IMR-90 (cell line): ENCODE measurements around the gene FBXL7. TPM values are rescaled to one million over a fixed set of nuclear protein-coding genes. Genes with fewer than 3 reads are reported as not detected.

Experiments used
- ATAC-seq: fragments of 200-7000 bp; cut with Tn5 transposase; 2 replicates; pipeline ENCODE4 v1.9.1; 2020; ENCODE audit warnings: low read depth, mild to moderate bottlenecking, moderate library complexity
- BruUV-seq: library from RNA; stranded (reverse); fragments of 400-500 nt; replicated peaks from 2 replicates; lab custom pipeline; 2021; lab: Mats Ljungman, UMichigan
- CTCF ChIA-PET: fragments of 300-600 bp; formaldehyde crosslinking; extraction: SDS; loops from one replicate; lab custom pipeline; 2021; ENCODE audit warnings: antibody characterized with exemption; lab: Yijun Ruan, JAX
- POLR2A ChIA-PET: fragments of 300-600 bp; sonication (Branson Sonifier 250); formaldehyde crosslinking; loops from one replicate; lab custom pipeline; 2022; ENCODE audit warnings: antibody characterized with exemption; ENCODE audit not compliant: unreplicated experiment; lab: Charles Lee
- DNase-seq: peaks from one replicate; pipeline ENCODE4 v3.0.0; 2013
- H2AFZ ChIP-seq: replicated peaks from 2 replicates; pipeline ENCODE3; 2013; ENCODE audit warnings: low read length, mild to moderate bottlenecking; ENCODE audit not compliant: poor library complexity
- H2AK5ac ChIP-seq: 2 replicates; pipeline ENCODE4 v1.6.1; 2013; ENCODE audit warnings: low read depth, low read length, inconsistent platforms
- H2AK9ac ChIP-seq: replicated peaks from 2 replicates; pipeline ENCODE3; 2013; ENCODE audit warnings: mild to moderate bottlenecking, low read depth, low read length, moderate library complexity; ENCODE audit not compliant: poor library complexity
- H2BK120ac ChIP-seq: 2 replicates; pipeline ENCODE4 v1.6.1; 2013; ENCODE audit warnings: low read depth, low read length, inconsistent platforms
- H2BK15ac ChIP-seq: 3 replicates; pipeline ENCODE4 v1.6.1; 2013; ENCODE audit warnings: low read depth, low read length, inconsistent platforms
- H2BK20ac ChIP-seq: 2 replicates; pipeline ENCODE4 v1.6.1; 2013; ENCODE audit warnings: low read depth, mild to moderate bottlenecking, inconsistent platforms, low read length, moderate library complexity
- H2BK5ac ChIP-seq: 2 replicates; pipeline ENCODE4 v1.6.1; 2013; ENCODE audit warnings: mild to moderate bottlenecking, low read depth, low read length, inconsistent platforms; ENCODE audit not compliant: poor library complexity, severe bottlenecking
- H3K14ac ChIP-seq: replicated peaks from 2 replicates; pipeline ENCODE4 v1.6.1; 2013; ENCODE audit warnings: low read depth, low read length, inconsistent platforms
- H3K18ac ChIP-seq: 2 replicates; pipeline ENCODE4 v1.6.1; 2013; ENCODE audit warnings: low read depth, low read length, control low read depth
- H3K23ac ChIP-seq: 2 replicates; pipeline ENCODE4 v1.6.1; 2013; ENCODE audit warnings: low read depth, low read length, inconsistent platforms
- H3K27ac ChIP-seq: 2 replicates; pipeline ENCODE4 v1.5.1; 2013; ENCODE audit warnings: mild to moderate bottlenecking, control low read depth, low read length; ENCODE audit not compliant: insufficient read depth
- H3K27me3 ChIP-seq: 2 replicates; pipeline ENCODE4 v1.6.1; 2013; ENCODE audit warnings: low read length; ENCODE audit not compliant: control insufficient read depth, insufficient read depth
- H3K36me3 ChIP-seq: 2 replicates; pipeline ENCODE4 v1.6.1; 2013; ENCODE audit warnings: low read length, mixed read lengths; ENCODE audit not compliant: control insufficient read depth, insufficient read depth
- H3K4ac ChIP-seq: 2 replicates; pipeline ENCODE4 v1.6.1; 2013; ENCODE audit warnings: low read depth, low read length, inconsistent platforms
- H3K4me1 ChIP-seq: 2 replicates; pipeline ENCODE4 v1.6.1; 2013; ENCODE audit warnings: low read length, mixed read lengths; ENCODE audit not compliant: control insufficient read depth, insufficient read depth
- H3K4me2 ChIP-seq: 2 replicates; pipeline ENCODE4 v1.6.1; 2013; ENCODE audit warnings: low read depth, mild to moderate bottlenecking, control low read depth, low read length, moderate library complexity
- H3K4me3 ChIP-seq: 2 replicates; pipeline ENCODE4 v1.5.1; 2013; ENCODE audit warnings: low read depth, mild to moderate bottlenecking, control low read depth, low read length, moderate library complexity; ENCODE audit not compliant: insufficient read depth
- H3K56ac ChIP-seq: 2 replicates; pipeline ENCODE4 v1.6.1; 2013; ENCODE audit warnings: low read length, inconsistent platforms; ENCODE audit not compliant: insufficient read depth; ENCODE audit errors: extremely low read depth
- H3K79me1 ChIP-seq, 2 experiments: 2 replicates each; pipeline ENCODE4 v1.6.1; 2013; ENCODE audit warnings: low read length in 2 of 2, inconsistent platforms in 1 of 2, low read depth in 1 of 2
- H3K9ac ChIP-seq: 2 replicates; pipeline ENCODE4 v1.6.1; 2013; ENCODE audit warnings: low read depth, low read length, control low read depth
- H3K9me1 ChIP-seq: 2 replicates; pipeline ENCODE4 v1.6.1; 2013; ENCODE audit warnings: low read length, inconsistent platforms; ENCODE audit not compliant: insufficient read depth
- H3K9me3 ChIP-seq: 2 replicates; pipeline ENCODE4 v1.6.1; 2013; ENCODE audit warnings: low read length; ENCODE audit not compliant: control insufficient read depth, insufficient read depth
- H4K20me1 ChIP-seq: 2 replicates; pipeline ENCODE4 v1.6.1; 2013; ENCODE audit warnings: low read length, inconsistent platforms; ENCODE audit not compliant: insufficient read depth
- H4K5ac ChIP-seq: 2 replicates; pipeline ENCODE4 v1.6.1; 2013; ENCODE audit warnings: mild to moderate bottlenecking, low read depth, low read length, control low read depth
- H4K8ac ChIP-seq, 2 experiments: 2 replicates each; pipeline ENCODE4 v1.6.1; 2013; ENCODE audit warnings: low read depth in 2 of 2, low read length in 2 of 2, control low read depth in 1 of 2, inconsistent platforms in 1 of 2
- H4K91ac ChIP-seq: 2 replicates; pipeline ENCODE4 v1.6.1; 2013; ENCODE audit warnings: low read depth, low read length, inconsistent platforms; ENCODE audit not compliant: insufficient read depth
- BHLHE40 ChIP-seq: fragments of 150-350 bp; IDR thresholded peaks from 2 replicates; pipeline ENCODE4 v1.6.1; 2016; ENCODE audit warnings: mild to moderate bottlenecking, low read depth, low read length
- CEBPB ChIP-seq: IDR thresholded peaks from 2 replicates; pipeline ENCODE4 v1.6.1; 2012; ENCODE audit warnings: low read depth, low read length, improper control_type of control experiment
- CHD1 ChIP-seq: IDR thresholded peaks from 2 replicates; pipeline ENCODE4 v1.6.1; 2012; ENCODE audit warnings: low read depth, low read length, improper control_type of control experiment
- FOS ChIP-seq: fragments of 150-350 bp; IDR thresholded peaks from 2 replicates; pipeline ENCODE4 v1.6.1; 2016; ENCODE audit warnings: low read depth, low read length
- MAFK ChIP-seq: IDR thresholded peaks from 2 replicates; pipeline ENCODE4 v1.6.1; 2012; ENCODE audit warnings: low read depth, low read length, improper control_type of control experiment
- MAZ ChIP-seq: IDR thresholded peaks from 2 replicates; pipeline ENCODE4 v1.6.1; 2012; ENCODE audit warnings: low read depth, mild to moderate bottlenecking, low read length, improper control_type of control experiment, moderate library complexity, borderline replicate concordance
- MXI1 ChIP-seq: IDR thresholded peaks from 2 replicates; pipeline ENCODE4 v1.6.1; 2012; ENCODE audit warnings: low read depth, mild to moderate bottlenecking, low read length, moderate library complexity, borderline replicate concordance
- NFE2L2 ChIP-seq: fragments of 150-350 bp; IDR thresholded peaks from 2 replicates; pipeline ENCODE4 v1.6.1; 2016; ENCODE audit warnings: low read depth, mild to moderate bottlenecking, low read length
- POLR2A ChIP-seq: IDR thresholded peaks from 2 replicates; pipeline ENCODE4 v1.6.1; 2012; ENCODE audit warnings: mild to moderate bottlenecking, low read depth, low read length
- RAD21 ChIP-seq: IDR thresholded peaks from 2 replicates; pipeline ENCODE4 v1.6.1; 2012; ENCODE audit warnings: low read length, improper control_type of control experiment
- RCOR1 ChIP-seq: IDR thresholded peaks from 2 replicates; pipeline ENCODE4 v1.6.1; 2012; ENCODE audit warnings: mild to moderate bottlenecking, low read length, improper control_type of control experiment; ENCODE audit not compliant: insufficient replicate concordance
- RFX5 ChIP-seq: IDR thresholded peaks from 2 replicates; pipeline ENCODE4 v1.8.0; 2012; ENCODE audit warnings: low read depth, mild to moderate bottlenecking, low read length, moderate library complexity
- SMC3 ChIP-seq: fragments of 150-350 bp; IDR thresholded peaks from 2 replicates; pipeline ENCODE4 v1.6.1; 2016; ENCODE audit warnings: low read depth, mild to moderate bottlenecking, antibody characterized with exemption, low read length, moderate library complexity
- WGBS, 2 experiments: methylation state at CpG; one replicate each; pipeline versions ENCODE4 v1.1.5 to v1.1.7; 2013; ENCODE audit warnings: missing lambda C conversion rate in 2 of 2; ENCODE audit not compliant: insufficient read length in 1 of 2; ENCODE audit errors: extremely low coverage in 2 of 2; 5-methylcytosine and 5-hydroxymethylcytosine counted together
- dilution Hi-C: fragments of 300-500 bp; cut with HindIII; formaldehyde crosslinking; loops from one replicate; pipeline ENCODE4 v1.14.3; 2018; ENCODE audit warnings: low sequenced_read_pairs; ENCODE audit not compliant: unreplicated experiment
- in situ Hi-C: fragments of 300-500 bp; cut with MboI; formaldehyde crosslinking; loops from 3 replicates; pipeline ENCODE4 v1.14.3; 2019; ENCODE audit warnings: low sequenced_read_pairs, inconsistent platforms, mixed read lengths
- intact Hi-C: fragments of 100-400 bp; cut with micrococcal nuclease; formaldehyde crosslinking; loops from 2 replicates; pipeline ENCODE4 v1.10.0; 2022
- polyA plus RNA-seq, 3 experiments: library from polyadenylated mRNA; depleted of rRNA; stranded (reverse); fragments of >200 nt; gene quantifications; 2 replicates each; pipeline ENCODE4 v1.2.3, GENCODE V29; 2012; ENCODE audit warnings: low replicate concordance in 1 of 3
- total RNA-seq: library from RNA; depleted of rRNA; stranded (reverse); fragments of >200 nt; gene quantifications from 2 replicates; pipeline ENCODE4 v1.2.3, GENCODE V29; 2012
- TF ChIP-seq, protein P1 (sequence below): fragments of 150-350 bp; IDR thresholded peaks from 2 replicates; pipeline ENCODE4 v1.6.1; 2016; ENCODE audit warnings: low read depth, mild to moderate bottlenecking, low read length, moderate library complexity, borderline replicate concordance
- TF ChIP-seq, protein P2 (sequence below): fragments of 150-350 bp; IDR thresholded peaks from 2 replicates; pipeline ENCODE4 v1.6.1; 2017; ENCODE audit warnings: mild to moderate bottlenecking, antibody characterized with exemption, low read length, low read depth
- TF ChIP-seq, protein P3 (sequence below): conservative IDR thresholded peaks from 2 replicates; pipeline ENCODE4 v1.5.1; 2012; ENCODE audit warnings: mild to moderate bottlenecking, low read depth, low read length, improper control_type of control experiment

The FBXL7 gene
- total and polyA plus RNA-seq, 2 of the 4 experiments (the other 2 are of a cell fraction): 4.1 to 10.2 TPM

DNA sequence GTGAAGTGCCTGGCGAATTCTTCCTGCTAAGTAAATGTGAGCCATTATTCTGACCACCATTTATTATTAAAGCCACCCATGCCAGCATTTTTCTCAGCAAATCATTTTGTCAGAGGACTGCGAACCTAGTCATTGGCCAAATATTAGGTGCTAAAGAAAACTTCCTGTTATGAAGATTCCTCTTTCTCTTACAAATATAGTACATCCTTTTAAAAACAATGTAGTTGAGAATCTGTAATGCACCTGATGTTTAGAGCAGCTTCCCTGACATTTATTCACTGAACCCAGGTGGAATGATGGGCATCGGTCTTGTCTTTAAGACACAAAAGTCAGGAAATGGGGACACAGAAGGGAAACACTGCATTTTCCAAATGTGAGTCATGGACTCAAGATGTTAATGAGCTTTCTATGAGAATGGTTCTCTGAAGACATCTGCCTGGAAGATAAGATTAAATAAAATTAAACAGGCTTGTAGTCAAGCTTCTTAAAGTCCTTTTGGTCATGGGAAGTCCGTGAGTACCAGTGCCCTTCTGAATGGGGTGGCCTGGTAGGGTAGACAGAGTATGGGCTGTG lies 290.6 kb downstream of the FBXL7 start:
- H4K5ac ChIP-seq: no peak overlapping the region
- no peak overlapping the region for H3K14ac ChIP-seq
- H3K56ac ChIP-seq: no peak overlapping the region
- no peak overlapping the region for H3K9ac ChIP-seq
- H4K20me1 ChIP-seq: peaks cover 19% of the 10 kb centered on the region
- no peak overlapping the region for H3K4me2 ChIP-seq
- no peak overlapping the region for H4K8ac ChIP-seq
- H3K18ac ChIP-seq: no peak overlapping the region
- no peaks in the 10 kb centered on the region for H3K36me3 ChIP-seq
- TF ChIP-seq, protein P1, sequence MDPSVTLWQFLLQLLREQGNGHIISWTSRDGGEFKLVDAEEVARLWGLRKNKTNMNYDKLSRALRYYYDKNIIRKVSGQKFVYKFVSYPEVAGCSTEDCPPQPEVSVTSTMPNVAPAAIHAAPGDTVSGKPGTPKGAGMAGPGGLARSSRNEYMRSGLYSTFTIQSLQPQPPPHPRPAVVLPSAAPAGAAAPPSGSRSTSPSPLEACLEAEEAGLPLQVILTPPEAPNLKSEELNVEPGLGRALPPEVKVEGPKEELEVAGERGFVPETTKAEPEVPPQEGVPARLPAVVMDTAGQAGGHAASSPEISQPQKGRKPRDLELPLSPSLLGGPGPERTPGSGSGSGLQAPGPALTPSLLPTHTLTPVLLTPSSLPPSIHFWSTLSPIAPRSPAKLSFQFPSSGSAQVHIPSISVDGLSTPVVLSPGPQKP: no peak
- TF ChIP-seq, protein P2, sequence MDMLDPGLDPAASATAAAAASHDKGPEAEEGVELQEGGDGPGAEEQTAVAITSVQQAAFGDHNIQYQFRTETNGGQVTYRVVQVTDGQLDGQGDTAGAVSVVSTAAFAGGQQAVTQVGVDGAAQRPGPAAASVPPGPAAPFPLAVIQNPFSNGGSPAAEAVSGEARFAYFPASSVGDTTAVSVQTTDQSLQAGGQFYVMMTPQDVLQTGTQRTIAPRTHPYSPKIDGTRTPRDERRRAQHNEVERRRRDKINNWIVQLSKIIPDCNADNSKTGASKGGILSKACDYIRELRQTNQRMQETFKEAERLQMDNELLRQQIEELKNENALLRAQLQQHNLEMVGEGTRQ: no peak
- TF ChIP-seq CHD1: no peak
- TF ChIP-seq CEBPB: no peak
- no peak for TF ChIP-seq POLR2A
- TF ChIP-seq MAZ: no peak
- TF ChIP-seq BHLHE40: no peak
- TF ChIP-seq RFX5: no peak
- TF ChIP-seq MXI1: no peak
- TF ChIP-seq, protein P3, sequence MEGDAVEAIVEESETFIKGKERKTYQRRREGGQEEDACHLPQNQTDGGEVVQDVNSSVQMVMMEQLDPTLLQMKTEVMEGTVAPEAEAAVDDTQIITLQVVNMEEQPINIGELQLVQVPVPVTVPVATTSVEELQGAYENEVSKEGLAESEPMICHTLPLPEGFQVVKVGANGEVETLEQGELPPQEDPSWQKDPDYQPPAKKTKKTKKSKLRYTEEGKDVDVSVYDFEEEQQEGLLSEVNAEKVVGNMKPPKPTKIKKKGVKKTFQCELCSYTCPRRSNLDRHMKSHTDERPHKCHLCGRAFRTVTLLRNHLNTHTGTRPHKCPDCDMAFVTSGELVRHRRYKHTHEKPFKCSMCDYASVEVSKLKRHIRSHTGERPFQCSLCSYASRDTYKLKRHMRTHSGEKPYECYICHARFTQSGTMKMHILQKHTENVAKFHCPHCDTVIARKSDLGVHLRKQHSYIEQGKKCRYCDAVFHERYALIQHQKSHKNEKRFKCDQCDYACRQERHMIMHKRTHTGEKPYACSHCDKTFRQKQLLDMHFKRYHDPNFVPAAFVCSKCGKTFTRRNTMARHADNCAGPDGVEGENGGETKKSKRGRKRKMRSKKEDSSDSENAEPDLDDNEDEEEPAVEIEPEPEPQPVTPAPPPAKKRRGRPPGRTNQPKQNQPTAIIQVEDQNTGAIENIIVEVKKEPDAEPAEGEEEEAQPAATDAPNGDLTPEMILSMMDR: no peak
- no peak for TF ChIP-seq NFE2L2
- no peak for TF ChIP-seq RAD21
- no peak for TF ChIP-seq FOS
- TF ChIP-seq MAFK: no peak
- no peak for TF ChIP-seq SMC3
- no peak for TF ChIP-seq RCOR1
- dilution Hi-C loops (no loop called here), intact Hi-C loops (no loop called here), in situ Hi-C loops (no loop called here)
- no peak overlapping the region for H2BK120ac ChIP-seq
- ChIA-PET CTCF (interaction anchor here (0.7 kb wide), 1 partner anchor 96 kb away, joined by 4 read pairs; no protein-coding TSS in a partner anchor), POLR2A (no interaction called here)
- no peak overlapping the region for H2BK15ac ChIP-seq
- DNase-seq: no peak
- H3K27ac ChIP-seq: no peak overlapping the region
- no peak overlapping the region for H3K4ac ChIP-seq
- H2AK5ac ChIP-seq: no peak overlapping the region
- WGBS, 2 experiments: no CpG with 5 or more reads among the region's 4 CpGs
- H3K27me3 ChIP-seq: no peaks in the 10 kb centered on the region
- no peak overlapping the region for H4K91ac ChIP-seq
- H3K79me1 ChIP-seq: peaks cover 17% of the 10 kb centered on the region in 2 experiments; a peak in 3 of 4 replicates
- H3K23ac ChIP-seq: no peak overlapping the region
- H2AFZ ChIP-seq: no peak overlapping the region
- peaks cover 7% of the 10 kb centered on the region; the same call in 1 of the 2 replicates for H3K9me1 ChIP-seq
- H2BK5ac ChIP-seq: no peak overlapping the region
- no peak for ATAC-seq
- peaks cover 3% of the 10 kb centered on the region for H3K4me1 ChIP-seq
- H3K4me3 ChIP-seq: no peak overlapping the region
- H3K9me3 ChIP-seq: no peaks in the 10 kb centered on the region
- H2AK9ac ChIP-seq: no peak overlapping the region
- no peak overlapping the region for H2BK20ac ChIP-seq
- no TSS peak for BruUV-seq
